Measurements from ENCODE around the gene KDM2B.

KDM2B gene

GRCh38 chr12:121534495-121535148 is 46.2 kb downstream of the KDM2B start:
- Histone ChIP-seq H3K4me1 (ENCODE audit: low read length) (peaks cover 63% of the 10 kb centered on the region), H3K9ac (ENCODE audit: low read length) (peak overlapping the region; percentile 96), H3K9me3 (ENCODE audit: insufficient read depth, low read length) (no peaks in the 10 kb centered on the region), H3K27ac (ENCODE audit: low read length) (peak overlapping the region; percentile 94), H4K20me1 (ENCODE audit: insufficient read depth, low read length) (peaks cover 32% of the 10 kb centered on the region), H3K4me2 (ENCODE audit: low read length) (peak overlapping the region; percentile 96), H2AFZ (ENCODE audit: low read depth, low read length) (no peak overlapping the region), H3K27me3 (ENCODE audit: low read depth, low read length) (no peaks in the 10 kb centered on the region), H3K36me3 (replicated peaks; ENCODE audit: low read depth, low read length) (peaks cover 33% of the 10 kb centered on the region), H3K79me2 (ENCODE audit: low read length) (peaks cover 91% of the 10 kb centered on the region), H3K4me3 (ENCODE audit: low read length) (peak overlapping the region; percentile 76)
- TF ChIP-seq CTCF (IDR thresholded peaks at IDR 0.05; ENCODE audit: low read depth, low read length): no peak

- H3K4me1 ChIP-seq (ENCODE audit: low read length): peaks cover 63% of the 10 kb centered on the region
- H3K79me2 ChIP-seq (ENCODE audit: low read length): peaks cover 91% of the 10 kb centered on the region
- H4K20me1 ChIP-seq (ENCODE audit: insufficient read depth, low read length): peaks cover 41% of the 10 kb centered on the region
- H3K4me3 ChIP-seq (ENCODE audit: low read length): peak overlapping the region; percentile 76
- H2AFZ ChIP-seq (ENCODE audit: low read depth, low read length): no peak overlapping the region
- H3K27me3 ChIP-seq (ENCODE audit: low read depth, low read length): no peaks in the 10 kb centered on the region
- H3K4me2 ChIP-seq (ENCODE audit: low read length): peak overlapping the region; percentile 96
- H3K27ac ChIP-seq (ENCODE audit: low read length): peak overlapping the region; percentile 94
- peak overlapping the region; percentile 96 for H3K9ac ChIP-seq (ENCODE audit: low read length)
- no peaks in the 10 kb centered on the region for H3K9me3 ChIP-seq (ENCODE audit: insufficient read depth, low read length)
- TF ChIP-seq EZH2phosphoT487 (IDR thresholded peaks at IDR 0.05; ENCODE audit: low read depth) (no peak), CTCF (IDR thresholded peaks at IDR 0.05; ENCODE audit: low read depth, low read length) (no peak)
- peaks cover 40% of the 10 kb centered on the region for H3K36me3 ChIP-seq (replicated peaks; ENCODE audit: low read depth, low read length)
These were observed 47.3 kb downstream of the KDM2B start for GRCh38 chr12:121533394-121534090.

- Histone ChIP-seq H3K27ac (ENCODE audit: low read length) (peak overlapping the region; percentile 94), H3K4me3 (ENCODE audit: low read length) (peak overlapping the region; percentile 76), H2AFZ (ENCODE audit: low read depth, low read length) (no peak overlapping the region), H4K20me1 (ENCODE audit: insufficient read depth, low read length) (peaks cover 46% of the 10 kb centered on the region), H3K4me2 (ENCODE audit: low read length) (peak overlapping the region; percentile 96), H3K36me3 (replicated peaks; ENCODE audit: low read depth, low read length) (peaks cover 45% of the 10 kb centered on the region), H3K27me3 (ENCODE audit: low read depth, low read length) (no peaks in the 10 kb centered on the region), H3K79me2 (ENCODE audit: low read length) (peaks cover 92% of the 10 kb centered on the region), H3K9ac (ENCODE audit: low read length) (peak overlapping the region; percentile 96), H3K9me3 (ENCODE audit: insufficient read depth, low read length) (no peaks in the 10 kb centered on the region), H3K4me1 (ENCODE audit: low read length) (peaks cover 64% of the 10 kb centered on the region)
- TF ChIP-seq CTCF (IDR thresholded peaks at IDR 0.05; ENCODE audit: low read depth, low read length) (no peak), EZH2phosphoT487 (IDR thresholded peaks at IDR 0.05; ENCODE audit: low read depth) (no peak)
These were observed 48.1 kb downstream of the KDM2B start for GRCh38 chr12:121532503-121533393.

- H3K36me3 ChIP-seq (replicated peaks; ENCODE audit: low read depth, low read length): peaks cover 49% of the 10 kb centered on the region
- peaks cover 70% of the 10 kb centered on the region for H3K4me1 ChIP-seq (ENCODE audit: low read length)
- no peaks in the 10 kb centered on the region for H3K9me3 ChIP-seq (ENCODE audit: insufficient read depth, low read length)
- no peak overlapping the region for H2AFZ ChIP-seq (ENCODE audit: low read depth, low read length)
- peak overlapping the region; percentile 96 for H3K4me2 ChIP-seq (ENCODE audit: low read length)
- TF ChIP-seq CTCF (IDR thresholded peaks at IDR 0.05; ENCODE audit: low read depth, low read length): no peak
- TF ChIP-seq EZH2phosphoT487 (IDR thresholded peaks at IDR 0.05; ENCODE audit: low read depth): no peak
- H3K79me2 ChIP-seq (ENCODE audit: low read length): peaks cover 98% of the 10 kb centered on the region
- peak overlapping the region; percentile 94 for H3K27ac ChIP-seq (ENCODE audit: low read length)
- peak overlapping the region; percentile 76 for H3K4me3 ChIP-seq (ENCODE audit: low read length)
- no peaks in the 10 kb centered on the region for H3K27me3 ChIP-seq (ENCODE audit: low read depth, low read length)
- H3K9ac ChIP-seq (ENCODE audit: low read length): peak overlapping the region; percentile 96
- H4K20me1 ChIP-seq (ENCODE audit: insufficient read depth, low read length): peaks cover 52% of the 10 kb centered on the region
These were observed 49.5 kb downstream of the KDM2B start for GRCh38 chr12:121531356-121531750.

Data from OCI-LY3 (cell line).